Skeletal muscle tissue (tissue), 4 donors: Measurements from ENCODE around the gene WDTC1. TPM values are rescaled to one million over a fixed set of nuclear protein-coding genes. Genes with fewer than 3 reads are reported as not detected.
"Not testable (repeated sequence)": the region's sequence is repeated elsewhere in the genome, so short reads cannot be mapped to it uniquely, and the experiment has no call there.

ENCODE experiments used
- H3K27ac ChIP-seq: one replicate; pipeline ENCODE4 v1.7.0; 2013; ENCODE audit warnings: mild to moderate bottlenecking, low read depth, low read length, inconsistent platforms
- H3K27me3 ChIP-seq, 3 donors: one replicate each; pipeline ENCODE4 v1.7.0; 2013; ENCODE audit warnings: low read length in 3 of 3; ENCODE audit not compliant: control insufficient read depth in 3 of 3, insufficient read depth in 3 of 3
- H3K36me3 ChIP-seq, 3 donors: one replicate each; pipeline ENCODE4 v1.7.0; 2013; ENCODE audit warnings: low read length in 3 of 3; ENCODE audit not compliant: control insufficient read depth in 3 of 3, insufficient read depth in 3 of 3
- H3K4me1 ChIP-seq, 3 donors: one replicate each; pipeline ENCODE4 v1.7.0; 2013; ENCODE audit warnings: low read length in 3 of 3, mild to moderate bottlenecking in 3 of 3; ENCODE audit not compliant: control insufficient read depth in 3 of 3, insufficient read depth in 3 of 3
- H3K4me3 ChIP-seq, 3 donors: one replicate each; pipeline ENCODE4 v1.7.0; 2013; ENCODE audit warnings: low read length in 3 of 3
- H3K9ac ChIP-seq, 3 donors: one replicate each; pipeline ENCODE4 v1.7.0; 2013; ENCODE audit warnings: low read length in 3 of 3, mild to moderate bottlenecking in 3 of 3, moderate library complexity in 2 of 3, low read depth in 1 of 3
- H3K9me3 ChIP-seq, 3 donors: one replicate each; pipeline ENCODE4 v1.7.0; 2013; ENCODE audit warnings: low read length in 3 of 3; ENCODE audit not compliant: control insufficient read depth in 3 of 3
- total RNA-seq: library from RNA; depleted of rRNA; stranded (reverse); fragments of >200 nt; gene quantifications from one replicate; pipeline ENCODE4 v1.2.3, GENCODE V29; 2014
- donor health status: Osteomylitis.

Gene WDTC1
- total RNA-seq, 1 donor from 2014 or later: 13.0 TPM

GRCh38 chr1:27241677-27242076 is 7.2 kb downstream of the WDTC1 start:
- Histone ChIP-seq H3K36me3 (peaks cover 0 to 2% (median 0%) of the 10 kb centered on the region in 3 donors), H3K4me3 (no peak overlapping the region), H3K9ac (no peak overlapping the region), H3K9me3 (no peaks in the 10 kb centered on the region), H3K4me1 (no peaks in the 10 kb centered on the region), H3K27ac (no peak overlapping the region), H3K27me3 (no peaks in the 10 kb centered on the region)

GRCh38 chr1:27243665-27244064 is 9.2 kb downstream of the WDTC1 start:
- not testable (repeated sequence) for H3K4me3 ChIP-seq, H3K9ac ChIP-seq, H3K36me3 ChIP-seq, H3K9me3 ChIP-seq, H3K4me1 ChIP-seq, H3K27ac ChIP-seq, H3K27me3 ChIP-seq

GRCh38 chr1:27246194-27246593 is 11.8 kb downstream of the WDTC1 start:
- Histone ChIP-seq H3K27me3 (no peaks in the 10 kb centered on the region), H3K36me3 (peaks cover 0 to 2% (median 0%) of the 10 kb centered on the region in 3 donors), H3K4me3 (no peak overlapping the region), H3K4me1 (no peaks in the 10 kb centered on the region), H3K9ac (no peak overlapping the region), H3K9me3 (no peaks in the 10 kb centered on the region), H3K27ac (no peak overlapping the region)

- Histone ChIP-seq H3K9ac (no peak overlapping the region), H3K4me1 (no peaks in the 10 kb centered on the region), H3K27me3 (no peaks in the 10 kb centered on the region), H3K36me3 (peaks cover 0 to 3% (median 0%) of the 10 kb centered on the region in 3 donors), H3K4me3 (no peak overlapping the region), H3K27ac (no peak overlapping the region), H3K9me3 (no peaks in the 10 kb centered on the region)
Measured at GRCh38 chr1:27253596-27253995, 19.2 kb downstream of the WDTC1 start.

- Histone ChIP-seq H3K27me3 (no peaks in the 10 kb centered on the region), H3K4me3 (no peak overlapping the region), H3K9ac (no peak overlapping the region), H3K36me3 (peaks cover 0 to 3% (median 0%) of the 10 kb centered on the region in 3 donors), H3K9me3 (no peaks in the 10 kb centered on the region), H3K27ac (no peak overlapping the region), H3K4me1 (no peaks in the 10 kb centered on the region)
Measured at GRCh38 chr1:27255136-27255535, 20.7 kb downstream of the WDTC1 start.

- H3K27ac ChIP-seq: no peak overlapping the region
- no peaks in the 10 kb centered on the region for H3K4me1 ChIP-seq
- H3K27me3 ChIP-seq: no peaks in the 10 kb centered on the region
- H3K36me3 ChIP-seq: peaks cover 3 to 7% (median 3%) of the 10 kb centered on the region in 3 donors
- H3K9ac ChIP-seq: no peak overlapping the region
- H3K4me3 ChIP-seq: no peak overlapping the region
- H3K9me3 ChIP-seq: no peaks in the 10 kb centered on the region
Measured at GRCh38 chr1:27257155-27257554, 22.7 kb downstream of the WDTC1 start.

- no peak overlapping the region for H3K27ac ChIP-seq
- no peak overlapping the region for H3K9ac ChIP-seq
Measured at GRCh38 chr1:27258598-27258997, 24.2 kb downstream of the WDTC1 start.

GRCh38 chr1:27267153-27267552 is 32.7 kb downstream of the WDTC1 start:
- Histone ChIP-seq H3K4me3 (no peak overlapping the region), H3K9me3 (no peaks in the 10 kb centered on the region), H3K9ac (no peak overlapping the region), H3K36me3 (peaks cover 7 to 17% (median 7%) of the 10 kb centered on the region in 3 donors), H3K4me1 (no peaks in the 10 kb centered on the region), H3K27ac (no peak overlapping the region), H3K27me3 (no peaks in the 10 kb centered on the region)

More at GRCh38 chr1:27258598-27258997, 24.2 kb downstream of the WDTC1 start:
- Histone ChIP-seq H3K4me1 (no peaks in the 10 kb centered on the region), H3K27me3 (no peaks in the 10 kb centered on the region), H3K36me3 (peaks cover 5 to 10% (median 7%) of the 10 kb centered on the region in 3 donors), H3K9me3 (no peaks in the 10 kb centered on the region), H3K4me3 (no peak overlapping the region)

- Histone ChIP-seq H3K4me3 (no peak overlapping the region), H3K9me3 (no peaks in the 10 kb centered on the region), H3K27ac (no peak overlapping the region), H3K4me1 (no peaks in the 10 kb centered on the region), H3K36me3 (peaks cover 2 to 8% (median 3%) of the 10 kb centered on the region in 3 donors), H3K9ac (no peak overlapping the region), H3K27me3 (no peaks in the 10 kb centered on the region)
Measured at GRCh38 chr1:27269276-27269675, 34.8 kb downstream of the WDTC1 start.

- Histone ChIP-seq H3K9me3 (no peaks in the 10 kb centered on the region), H3K27ac (no peak overlapping the region), H3K9ac (no peak overlapping the region), H3K4me1 (no peaks in the 10 kb centered on the region), H3K4me3 (no peak overlapping the region), H3K36me3 (no peaks in the 10 kb centered on the region), H3K27me3 (no peaks in the 10 kb centered on the region)
Measured at GRCh38 chr1:27274204-27274603, 39.8 kb downstream of the WDTC1 start.

- Histone ChIP-seq H3K9me3 (no peaks in the 10 kb centered on the region), H3K36me3 (no peaks in the 10 kb centered on the region), H3K9ac (no peak overlapping the region), H3K4me3 (no peak overlapping the region), H3K27me3 (no peaks in the 10 kb centered on the region), H3K4me1 (no peaks in the 10 kb centered on the region), H3K27ac (no peak overlapping the region)
Measured at GRCh38 chr1:27275696-27276095, 41.3 kb downstream of the WDTC1 start.
